Measurements from ENCODE around the gene CDH12. TPM values are rescaled to one million over a fixed set of nuclear protein-coding genes. Genes with fewer than 3 reads are reported as not detected.

CDH12 gene
- total and polyA plus RNA-seq, 10 donors = 0.32 TPM; not detected in 9

- Histone ChIP-seq H3K4me3 (no peak overlapping the region), H3K27me3 (replicated peaks in 1 of 7) (no peaks in the 10 kb centered on the region), H3K9me3 (peaks cover 0 to 8% (median 3%) of the 10 kb centered on the region in 8 donors), H3K27ac (no peak overlapping the region), H3K36me3 (no peaks in the 10 kb centered on the region), H3K4me1 (no peaks in the 10 kb centered on the region)
- no peak for DNase-seq
- TF ChIP-seq POLR2A (IDR thresholded peaks at IDR 0.05) (no peak), POLR2AphosphoS5 (IDR thresholded peaks at IDR 0.05) (no peak), CTCF (IDR thresholded peaks at IDR 0.05 in 8 of 11, conservative IDR thresholded peaks at IDR 0.05 in 3 of 11) (no peak)
- 69 to 79% (median 75%) methylated on average over 3 of the region's 3 CpGs for WGBS, 5 donors
- intact Hi-C loops (cut with DNase I; ENCODE audit: low total_unique reads) = no loop called here
Observed at GRCh38 chr5:21701317-21701716, 1151.8 kb downstream of the CDH12 start.
